SJSA1 (cell line): Measurements from ENCODE around the gene ESAM. TPM values are rescaled to one million over a fixed set of nuclear protein-coding genes. Genes with fewer than 3 reads are reported as not detected.
A peak's percentile ranks its signal among the peaks of the same experiment; 100 is the strongest.

ENCODE experiments used
- DNase-seq, 2 experiments: peaks; one replicate each; pipeline ENCODE4 v3.0.0-alpha.2; 2015 to 2020; ENCODE audit warnings: low spot score in 2 of 2, low read depth in 1 of 2
- H3K27ac ChIP-seq: fragments of 250-450 bp; sonication (Bioruptor Pico); 2 replicates; pipeline ENCODE4 v1.5.1; 2020; ENCODE audit warnings: mild to moderate bottlenecking, moderate library complexity
- H3K27me3 ChIP-seq: fragments of 250-450 bp; sonication (Bioruptor Pico); replicated peaks from 2 replicates; pipeline ENCODE4 v1.5.1; 2020; ENCODE audit warnings: mild to moderate bottlenecking, moderate library complexity
- H3K36me3 ChIP-seq: fragments of 250-450 bp; sonication (Bioruptor Pico); 2 replicates; pipeline ENCODE4 v1.5.1; 2020; ENCODE audit warnings: mild to moderate bottlenecking
- H3K4me1 ChIP-seq: fragments of 250-450 bp; sonication (Bioruptor Pico); replicated peaks from 2 replicates; pipeline ENCODE4 v1.6.1; 2021; ENCODE audit warnings: mild to moderate bottlenecking
- H3K4me3 ChIP-seq: fragments of 250-450 bp; sonication (Bioruptor Pico); 2 replicates; pipeline ENCODE4 v1.5.1; 2020; ENCODE audit warnings: mild to moderate bottlenecking
- H3K9me3 ChIP-seq: fragments of 250-450 bp; sonication (Bioruptor Pico); replicated peaks from 2 replicates; pipeline ENCODE4 v1.5.1; 2020; ENCODE audit warnings: mild to moderate bottlenecking
- total RNA-seq: library from RNA; depleted of rRNA; stranded (reverse); fragments of >200 nt; shearing (Covaris generic); gene quantifications from 2 replicates; pipeline ENCODE4 v1.2.3, GENCODE V29; 2014; rRNA removed

Gene ESAM, protein sequence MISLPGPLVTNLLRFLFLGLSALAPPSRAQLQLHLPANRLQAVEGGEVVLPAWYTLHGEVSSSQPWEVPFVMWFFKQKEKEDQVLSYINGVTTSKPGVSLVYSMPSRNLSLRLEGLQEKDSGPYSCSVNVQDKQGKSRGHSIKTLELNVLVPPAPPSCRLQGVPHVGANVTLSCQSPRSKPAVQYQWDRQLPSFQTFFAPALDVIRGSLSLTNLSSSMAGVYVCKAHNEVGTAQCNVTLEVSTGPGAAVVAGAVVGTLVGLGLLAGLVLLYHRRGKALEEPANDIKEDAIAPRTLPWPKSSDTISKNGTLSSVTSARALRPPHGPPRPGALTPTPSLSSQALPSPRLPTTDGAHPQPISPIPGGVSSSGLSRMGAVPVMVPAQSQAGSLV
- 0.18 TPM in 1 of 2 replicates, not detected in the other for total RNA-seq

DNA sequence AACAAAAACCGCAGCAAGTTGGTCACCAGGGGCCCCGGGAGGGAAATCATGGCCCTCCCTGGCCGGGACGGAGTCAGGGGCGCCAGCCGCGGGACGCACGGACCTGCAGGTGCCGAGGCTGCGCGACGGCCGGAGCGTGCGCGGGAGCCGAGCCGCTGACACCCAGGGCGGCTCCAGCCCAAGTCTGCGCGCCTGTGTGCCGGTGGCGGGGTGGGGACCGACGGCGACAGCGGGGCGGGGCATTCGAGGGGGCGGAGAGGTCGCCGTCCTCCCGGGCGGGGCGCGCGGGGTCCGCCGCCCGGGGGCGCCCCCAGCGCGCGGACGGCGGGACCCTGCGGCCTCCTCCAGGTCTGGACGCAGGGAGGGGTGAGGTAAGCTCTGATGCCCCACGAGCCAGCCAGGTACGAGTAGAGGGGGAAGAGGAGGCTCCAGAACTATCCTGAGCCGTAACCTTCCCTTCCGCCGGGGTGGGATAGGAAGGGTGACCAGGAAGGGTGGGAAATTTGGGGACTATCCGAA, at the start of gene ESAM:
ESAM (minus strand) TSS at position 186 of the 519 bp plus-strand sequence; CDS start at position 50, 136 bp downstream.
- Histone ChIP-seq H3K4me3 (peak within 1 kb of the TSS; percentile 37), H3K27ac (no peak within 1 kb of the TSS), H3K36me3 (0 out of 2 replicates have a peak, but pooled peaks cover 3% of the 10 kb centered on the region), H3K4me1 (peaks cover 23% of the 10 kb centered on the region), H3K27me3 (no peaks in the 10 kb centered on the region), H3K9me3 (no peaks in the 10 kb centered on the region)
- no peak for DNase-seq

DNA sequence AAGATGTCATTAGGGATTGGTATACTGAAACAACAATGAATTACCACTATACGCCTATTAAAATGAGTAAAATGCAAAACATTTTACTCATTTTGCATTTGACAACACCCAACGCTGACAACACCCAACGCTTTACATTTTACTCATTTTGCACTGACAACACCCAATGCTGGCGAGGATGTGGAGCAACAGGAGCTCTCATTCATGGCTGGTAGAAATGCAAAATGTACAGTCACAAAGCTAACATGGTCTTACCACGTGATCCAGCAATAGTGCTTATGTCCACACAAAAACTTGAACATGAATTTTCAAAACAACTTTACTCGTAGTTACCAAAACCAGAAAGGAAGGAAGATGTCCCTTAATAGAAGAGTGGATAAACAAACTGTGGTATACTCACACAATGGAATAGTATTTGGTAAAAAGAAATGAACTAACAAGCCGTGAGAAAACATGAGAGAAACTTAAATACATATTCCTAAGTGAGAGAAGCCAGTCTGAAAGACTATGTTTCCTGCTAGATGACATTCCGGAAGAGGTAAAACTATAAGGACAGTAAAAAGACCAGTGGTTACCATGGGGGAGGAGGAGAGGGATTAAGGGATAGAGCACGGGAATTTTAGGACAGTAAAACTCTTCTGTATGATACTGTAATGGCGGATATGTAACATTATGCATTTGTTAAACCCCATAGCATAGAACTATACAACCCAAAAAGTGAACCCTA, 49.5 kb upstream of the ESAM start:
- H3K27me3 ChIP-seq: no peaks in the 10 kb centered on the region
- H3K36me3 ChIP-seq: no peaks in the 10 kb centered on the region
- H3K4me3 ChIP-seq: no peak overlapping the region
- H3K4me1 ChIP-seq: no peaks in the 10 kb centered on the region
- H3K27ac ChIP-seq: no peak overlapping the region
- no peak for DNase-seq
- no peaks in the 10 kb centered on the region for H3K9me3 ChIP-seq

DNA sequence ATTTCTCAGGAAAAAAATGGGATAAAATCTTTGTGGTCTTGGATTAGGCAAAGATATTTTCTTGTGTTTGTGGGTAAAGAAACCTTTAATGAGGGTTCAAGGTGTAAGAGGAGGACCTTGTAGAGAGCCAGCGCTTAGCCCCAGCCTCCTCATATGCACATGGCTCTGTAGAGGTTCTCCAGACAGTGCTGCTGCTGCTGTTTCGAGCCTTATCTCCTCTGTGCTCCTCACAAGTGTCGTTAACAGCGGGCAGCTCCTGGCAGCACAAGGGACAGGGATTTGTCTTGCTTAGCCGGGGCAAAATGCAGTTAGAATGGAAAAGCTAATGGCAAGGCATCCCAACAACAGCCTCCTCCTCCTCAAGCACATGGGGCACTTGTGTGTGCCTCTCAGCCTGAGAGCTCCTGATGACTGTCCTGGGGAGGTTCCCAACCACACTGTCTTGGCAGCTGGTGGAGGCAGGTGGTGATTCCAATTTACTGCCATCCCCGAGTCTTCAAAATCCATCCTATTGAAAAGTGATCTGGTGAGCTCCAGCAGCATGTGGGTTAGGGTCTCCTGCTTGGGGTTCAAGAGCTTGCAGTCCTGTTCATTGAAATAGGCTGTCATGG, 45.7 kb upstream of the ESAM start:
- Histone ChIP-seq H3K9me3 (no peaks in the 10 kb centered on the region), H3K4me3 (no peak overlapping the region), H3K27ac (no peak overlapping the region), H3K4me1 (no peaks in the 10 kb centered on the region), H3K27me3 (no peaks in the 10 kb centered on the region), H3K36me3 (no peaks in the 10 kb centered on the region)
- no peak for DNase-seq

DNA sequence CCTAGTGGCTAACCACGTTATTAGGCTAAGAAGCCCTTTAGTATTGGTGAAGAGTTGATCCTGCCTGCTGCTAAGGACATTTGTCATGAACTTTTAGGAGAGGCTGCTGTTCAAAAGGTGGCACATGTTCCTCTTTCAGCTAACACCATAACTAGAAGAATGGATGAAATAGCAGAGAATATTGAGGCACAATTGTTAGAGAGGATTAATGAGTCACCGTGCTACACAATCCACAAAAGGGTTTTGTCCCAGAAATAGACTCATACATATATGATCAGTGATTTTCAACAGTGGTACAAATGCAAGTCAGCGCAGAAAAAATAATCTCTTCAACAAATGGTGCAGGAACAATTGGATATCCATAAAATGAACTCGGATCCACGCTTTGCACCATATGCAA, 45.1 kb upstream of the ESAM start:
- Histone ChIP-seq H3K4me3 (no peak overlapping the region), H3K36me3 (no peaks in the 10 kb centered on the region), H3K27ac (no peak overlapping the region), H3K4me1 (no peaks in the 10 kb centered on the region), H3K9me3 (no peaks in the 10 kb centered on the region), H3K27me3 (no peaks in the 10 kb centered on the region)
- no peak for DNase-seq

DNA sequence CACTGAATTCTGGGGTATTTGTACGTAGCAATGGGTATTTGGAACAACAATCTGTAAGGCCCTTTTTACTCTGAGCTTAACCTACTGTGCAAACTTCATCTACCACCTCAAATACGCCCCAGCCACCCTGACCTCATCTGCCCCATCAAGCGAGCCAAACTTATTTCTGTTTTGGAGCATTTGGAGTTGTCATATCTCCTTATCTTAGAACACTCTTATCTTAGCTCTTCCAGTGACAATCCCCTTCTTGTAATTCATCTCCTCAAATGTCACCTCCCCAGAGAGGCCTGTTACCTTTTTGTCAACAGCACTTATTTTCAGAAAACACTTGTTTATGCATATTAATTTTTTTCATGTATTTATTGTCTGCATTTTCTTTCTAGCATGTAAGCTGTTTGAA, 42.8 kb upstream of the ESAM start:
- Histone ChIP-seq H3K27ac (no peak overlapping the region), H3K36me3 (peaks cover 5% of the 10 kb centered on the region; the same call in 1 of the 2 replicates), H3K9me3 (no peaks in the 10 kb centered on the region), H3K4me3 (no peak overlapping the region), H3K27me3 (no peaks in the 10 kb centered on the region), H3K4me1 (peaks cover 5% of the 10 kb centered on the region)
- DNase-seq: no peak

DNA sequence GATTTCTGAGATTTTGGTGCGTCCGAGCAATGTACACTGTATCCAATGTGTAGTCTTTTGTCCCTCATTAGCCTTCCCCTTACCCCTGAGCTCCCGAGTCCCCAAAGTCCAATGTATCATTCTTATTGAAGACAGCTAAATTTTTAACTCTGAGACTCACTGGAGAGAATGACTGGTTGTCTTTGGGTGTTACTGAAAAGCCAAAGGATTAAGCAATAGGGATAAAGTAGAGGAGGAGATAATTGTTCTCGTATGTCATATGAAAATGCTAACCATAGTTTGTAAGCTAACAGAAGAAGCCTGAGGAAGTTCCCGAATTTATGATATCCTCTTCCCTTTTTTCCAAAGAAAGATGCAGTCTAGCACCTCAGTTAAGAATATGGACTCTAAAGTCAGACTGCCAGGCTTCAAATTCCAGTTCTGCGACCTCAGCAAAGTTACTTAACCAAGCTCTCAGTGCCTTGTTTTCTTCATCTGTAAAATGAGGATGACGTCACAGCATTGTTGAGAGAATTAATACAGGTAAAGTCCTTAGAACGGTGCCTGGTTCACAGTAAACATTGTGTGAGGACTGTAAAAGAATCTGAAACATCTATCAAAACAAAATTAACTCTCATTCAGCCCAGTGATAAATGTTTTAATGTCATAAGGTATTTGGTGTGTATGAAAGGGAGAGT, 39.7 kb upstream of the ESAM start:
- Histone ChIP-seq H3K4me3 (no peak overlapping the region), H3K27me3 (no peaks in the 10 kb centered on the region), H3K27ac (no peak overlapping the region), H3K36me3 (peaks cover 6% of the 10 kb centered on the region; the same call in 1 of the 2 replicates), H3K4me1 (peaks cover 11% of the 10 kb centered on the region), H3K9me3 (no peaks in the 10 kb centered on the region)
- DNase-seq: no peak

DNA sequence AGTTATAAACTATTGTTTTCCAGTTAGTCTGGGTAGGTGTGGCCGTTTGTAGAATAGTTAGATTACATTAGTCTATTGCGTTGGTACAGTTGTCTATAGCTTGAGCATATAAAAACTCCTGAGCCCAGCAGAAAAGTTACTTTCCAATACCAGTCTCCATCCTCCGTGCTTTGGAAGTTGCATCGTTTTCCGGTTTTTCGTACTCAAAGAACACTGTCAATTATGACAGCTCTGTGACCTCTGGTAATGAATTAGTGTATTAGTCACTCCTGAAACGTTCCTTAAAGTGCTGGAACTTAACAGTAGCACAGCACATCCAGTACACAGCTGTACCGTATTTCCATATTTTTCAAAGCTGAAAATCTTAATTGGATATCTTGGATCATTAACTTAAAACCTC, 38.9 kb upstream of the ESAM start:
- Histone ChIP-seq H3K27ac (peak overlapping the region; percentile 95), H3K4me1 (peaks cover 11% of the 10 kb centered on the region), H3K9me3 (no peaks in the 10 kb centered on the region), H3K4me3 (peak overlapping the region; percentile 73), H3K27me3 (no peaks in the 10 kb centered on the region), H3K36me3 (peaks cover 6% of the 10 kb centered on the region; the same call in 1 of the 2 replicates)
- no peak for DNase-seq

DNA sequence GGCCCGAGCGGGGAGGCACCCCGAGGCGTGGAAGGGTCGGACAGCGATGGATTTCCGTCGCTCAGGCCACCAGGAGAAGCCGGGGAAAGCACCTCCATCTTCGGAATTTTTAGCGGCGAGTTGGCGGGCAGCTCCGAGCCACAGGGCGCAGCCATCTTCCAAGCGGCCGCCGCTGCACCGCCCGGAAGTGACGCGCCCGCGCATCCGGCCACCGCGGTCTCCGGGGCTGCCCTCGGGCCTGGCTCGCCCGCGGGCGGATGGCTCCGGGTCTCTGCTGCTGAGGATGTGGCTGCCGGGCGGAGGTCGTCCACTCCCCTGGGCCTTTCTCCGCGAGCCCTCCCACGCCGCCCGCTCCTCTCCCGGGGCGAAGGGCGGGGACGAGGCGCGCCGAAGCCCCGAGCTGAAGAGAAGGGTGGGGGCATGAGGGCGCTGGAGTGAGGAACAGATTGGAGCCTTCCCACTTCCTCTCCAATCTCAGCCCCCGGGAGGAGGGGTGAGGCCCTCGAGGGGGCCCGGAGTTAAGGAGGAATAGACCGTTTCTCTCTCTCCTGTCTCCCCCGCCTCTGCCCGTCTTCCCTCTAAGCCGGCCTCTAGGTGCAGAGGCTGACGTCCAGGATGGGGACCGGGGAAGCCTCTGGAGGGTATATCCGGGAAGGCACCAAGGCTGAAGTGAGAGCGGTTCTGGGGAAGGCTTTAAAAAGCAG, 38.3 kb upstream of the ESAM start, which contains the start of gene MSANTD2:
MSANTD2 (minus strand) TSS at position 181 of the 704 bp plus-strand sequence; CDS start at position 155, 26 bp downstream.
- Histone ChIP-seq H3K27me3 (no peaks in the 10 kb centered on the region), H3K36me3 (peaks cover 6% of the 10 kb centered on the region; the same call in 1 of the 2 replicates), H3K4me1 (peaks cover 11% of the 10 kb centered on the region), H3K9me3 (no peaks in the 10 kb centered on the region), H3K4me3 (peak within 1 kb of the TSS; percentile 73), H3K27ac (peak within 1 kb of the TSS; percentile 95)
- peak; percentile 68 to 86 for DNase-seq

DNA sequence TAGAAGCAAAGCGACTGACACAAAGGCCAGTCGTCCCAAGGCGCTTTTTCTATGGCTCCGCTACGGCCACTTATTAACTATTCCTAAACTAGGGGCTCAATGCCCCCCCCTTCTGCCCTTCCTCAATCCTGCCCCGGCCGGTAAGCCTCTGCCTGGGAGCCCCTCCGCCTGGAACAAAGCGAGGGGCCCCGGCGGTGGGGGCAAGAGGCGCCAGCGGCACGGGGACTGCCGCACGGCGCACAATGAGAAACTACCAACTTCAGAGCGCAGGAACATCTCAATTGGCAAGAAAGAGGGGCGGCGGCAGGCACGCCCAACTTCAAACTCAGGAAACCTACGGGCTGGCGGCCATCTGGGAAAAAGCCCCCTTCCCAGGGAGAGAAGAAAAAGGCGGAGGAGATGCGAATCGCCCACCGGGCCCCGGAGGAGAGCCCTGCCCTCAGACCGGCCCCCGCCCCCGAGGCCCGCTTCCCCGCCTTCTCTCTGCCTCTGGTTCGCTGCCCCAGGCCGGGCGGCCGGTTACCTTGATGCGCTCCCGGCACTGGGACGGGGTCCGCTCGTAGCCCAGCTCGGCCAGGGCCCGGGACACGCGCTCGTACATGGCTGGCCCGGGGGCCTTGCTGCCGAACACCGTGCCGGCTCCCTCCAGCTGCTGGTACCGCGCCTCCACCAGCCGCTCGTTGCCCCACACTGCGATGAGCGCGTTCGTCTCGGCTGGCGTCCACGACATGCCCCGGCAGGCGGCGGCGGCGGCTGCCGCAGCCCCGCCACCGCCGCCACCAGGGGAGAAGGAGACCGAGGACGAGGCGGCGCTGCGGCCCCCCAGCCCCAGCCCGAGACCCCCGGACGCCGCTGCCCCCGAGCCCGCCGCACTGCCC, 37.5 kb upstream of the ESAM start:
- DNase-seq: peak in 1 of 2 experiments; percentile 36
- peak overlapping the region; percentile 73 for H3K4me3 ChIP-seq
- peak overlapping the region; percentile 95 for H3K27ac ChIP-seq
- H3K36me3 ChIP-seq: peaks cover 6% of the 10 kb centered on the region; the same call in 1 of the 2 replicates
- no peaks in the 10 kb centered on the region for H3K9me3 ChIP-seq
- no peaks in the 10 kb centered on the region for H3K27me3 ChIP-seq
- peaks cover 11% of the 10 kb centered on the region for H3K4me1 ChIP-seq

DNA sequence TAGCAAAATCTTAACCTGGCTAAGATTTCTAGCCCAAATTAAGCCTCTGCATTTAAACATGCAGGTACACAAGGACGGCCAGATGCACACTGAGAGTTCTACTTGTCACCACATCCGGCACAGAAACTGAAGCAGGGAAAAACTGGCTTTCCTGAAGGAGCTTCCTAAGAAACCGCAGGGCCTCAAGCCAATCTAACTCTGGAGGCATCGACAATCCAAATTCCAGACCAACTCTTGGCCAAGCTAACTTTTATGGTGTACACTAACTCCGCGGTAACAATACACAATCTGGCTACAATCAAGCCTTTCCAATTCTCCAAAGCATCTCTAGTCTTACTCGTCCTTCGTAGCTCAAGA, 36.9 kb upstream of the ESAM start:
- Histone ChIP-seq H3K4me1 (peaks cover 11% of the 10 kb centered on the region), H3K27ac (peak overlapping the region; percentile 95), H3K9me3 (no peaks in the 10 kb centered on the region), H3K27me3 (no peaks in the 10 kb centered on the region), H3K36me3 (peaks cover 6% of the 10 kb centered on the region; the same call in 1 of the 2 replicates), H3K4me3 (peak overlapping the region; percentile 73)
- DNase-seq: peak in 1 of 2 experiments; percentile 39

DNA sequence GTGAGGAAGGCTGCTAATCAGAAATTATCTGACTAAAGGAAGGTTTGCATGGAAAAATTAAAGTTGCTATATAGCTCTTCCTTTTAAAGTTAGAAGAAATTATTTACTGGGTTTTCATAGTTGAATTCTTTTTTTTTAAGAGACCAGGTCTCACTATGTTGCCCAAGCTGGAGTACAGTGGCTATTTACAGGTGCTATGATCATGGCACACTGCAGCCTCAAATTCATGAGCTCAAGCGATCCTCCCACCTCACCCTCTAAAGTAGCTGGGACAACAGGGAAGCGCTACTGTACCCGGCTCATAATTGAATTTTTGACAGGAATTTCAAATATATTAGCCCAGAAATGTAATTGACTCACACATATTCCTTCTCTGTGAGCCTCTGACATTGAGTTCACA, 34.2 kb upstream of the ESAM start:
- Histone ChIP-seq H3K27me3 (no peaks in the 10 kb centered on the region), H3K4me3 (no peak overlapping the region), H3K36me3 (peaks cover 6% of the 10 kb centered on the region; the same call in 1 of the 2 replicates), H3K27ac (no peak overlapping the region), H3K4me1 (peaks cover 10% of the 10 kb centered on the region), H3K9me3 (no peaks in the 10 kb centered on the region)
- DNase-seq: no peak
